Hepatocyte (in vitro differentiated cells): Measurements from ENCODE around the gene DTNA. TPM values are rescaled to one million over a fixed set of nuclear protein-coding genes. Genes with fewer than 3 reads are reported as not detected.
A peak's percentile ranks its signal among the peaks of the same experiment; 100 is the strongest.

ENCODE experiments used
- DNase-seq: peaks from one replicate; pipeline ENCODE4 v3.0.0-alpha.2; 2016; ENCODE audit warnings: low spot score
- H2AFZ ChIP-seq: fragments of 200-600 bp; sonication (generic); 2 replicates; pipeline ENCODE4 v1.6.0; 2016; ENCODE audit warnings: antibody characterized with exemption, mild to moderate bottlenecking
- H3K27ac ChIP-seq: fragments of 200-600 bp; sonication (generic); 2 replicates; pipeline ENCODE4 v1.5.1; 2016; ENCODE audit warnings: mild to moderate bottlenecking
- H3K27me3 ChIP-seq: fragments of 200-600 bp; sonication (generic); 2 replicates; pipeline ENCODE4 v1.6.1; 2016
- H3K36me3 ChIP-seq: fragments of 200-600 bp; sonication (generic); replicated peaks from 2 replicates; pipeline ENCODE4 v1.5.1; 2016; ENCODE audit warnings: low read depth; ENCODE audit not compliant: insufficient read depth
- H3K4me1 ChIP-seq: fragments of 200-600 bp; sonication (generic); 2 replicates; pipeline ENCODE4 v1.5.1; 2016; ENCODE audit warnings: mild to moderate bottlenecking, moderate library complexity; ENCODE audit not compliant: insufficient read depth
- H3K4me2 ChIP-seq: fragments of 200-600 bp; sonication (generic); 2 replicates; pipeline ENCODE4 v1.6.0; 2016
- H3K4me3 ChIP-seq: fragments of 200-600 bp; sonication (generic); 2 replicates; pipeline ENCODE4 v1.5.1; 2016; ENCODE audit warnings: mild to moderate bottlenecking
- H3K79me2 ChIP-seq: fragments of 200-600 bp; sonication (generic); 2 replicates; pipeline ENCODE4 v1.6.0; 2017; ENCODE audit warnings: mild to moderate bottlenecking
- H3K9me2 ChIP-seq: fragments of 200-600 bp; sonication (generic); replicated peaks from 2 replicates; pipeline ENCODE4 v1.6.0; 2017; ENCODE audit warnings: mild to moderate bottlenecking; ENCODE audit not compliant: insufficient read depth
- H3K9me3 ChIP-seq: fragments of 200-600 bp; sonication (generic); 2 replicates; pipeline ENCODE4 v1.5.1; 2016; ENCODE audit warnings: low read depth, mild to moderate bottlenecking
- H4K20me1 ChIP-seq: fragments of 200-600 bp; sonication (generic); 2 replicates; pipeline ENCODE4 v1.6.0; 2016; ENCODE audit warnings: mild to moderate bottlenecking; ENCODE audit not compliant: insufficient read depth, poor library complexity, severe bottlenecking
- EZH2 ChIP-seq: fragments of 200-600 bp; sonication (generic); IDR thresholded peaks from 2 replicates; pipeline ENCODE4 v1.6.1; 2016; ENCODE audit warnings: antibody characterized with exemption, mild to moderate bottlenecking, borderline replicate concordance
- EZH2phosphoT487 ChIP-seq: fragments of 200-600 bp; sonication (generic); IDR thresholded peaks from one replicate; pipeline ENCODE4 v1.6.1; 2018; ENCODE audit warnings: antibody characterized with exemption, mild to moderate bottlenecking, low read depth, moderate library complexity; ENCODE audit not compliant: unreplicated experiment, severe bottlenecking
- WGBS: methylation state at CpG from one replicate; pipeline ENCODE4 v1.1.6; 2016; ENCODE audit warnings: low lambda C conversion rate; ENCODE audit errors: missing lambda C conversion rate; 5-methylcytosine and 5-hydroxymethylcytosine counted together
- polyA plus RNA-seq: library from polyadenylated mRNA; unstranded; fragments of >200 nt; fragmentation: Nextera tagmentation; extraction: Ambion mirVana; gene quantifications from 2 replicates; pipeline ENCODE4 v1.2.1, GENCODE V29; 2016
- total RNA-seq: library from RNA; depleted of rRNA; stranded (reverse); fragments of >200 nt; gene quantifications from 2 replicates; pipeline ENCODE4 v1.2.3, GENCODE V29; 2014
- TF ChIP-seq, protein P1 (sequence below): fragments of 200-600 bp; sonication (generic); IDR thresholded peaks from 2 replicates; pipeline ENCODE4 v1.5.1; 2016; ENCODE audit warnings: antibody characterized with exemption, mild to moderate bottlenecking; ENCODE audit not compliant: poor library complexity

Gene DTNA
- total and polyA plus RNA-seq, 2 experiments from 2014 or later, result 18.3 to 34.0 TPM

DNA sequence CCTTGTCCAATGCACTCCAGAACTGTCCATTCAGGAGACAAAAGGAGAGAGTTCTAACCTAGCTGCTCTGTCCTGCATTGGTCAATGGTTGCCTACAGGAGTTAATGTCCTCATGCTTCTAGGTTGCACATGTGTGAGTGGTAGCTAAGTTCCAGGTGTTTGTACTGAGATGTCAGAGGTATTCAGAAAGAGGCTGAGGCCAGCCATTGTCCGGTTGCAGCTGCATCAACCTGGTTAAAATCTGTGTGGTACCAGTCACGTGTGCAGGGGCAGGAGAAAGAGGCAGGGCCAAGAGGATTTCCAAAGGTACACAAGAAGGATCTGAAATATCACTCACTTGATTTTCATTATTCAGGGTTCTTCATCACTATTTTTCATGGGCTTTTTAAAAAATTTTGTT lies 70.8 kb downstream of the DTNA start:
- Histone ChIP-seq H3K36me3 (no peaks in the 10 kb centered on the region), H3K9me2 (no peaks in the 10 kb centered on the region), H3K9me3 (no peaks in the 10 kb centered on the region), H3K4me2 (no peak overlapping the region), H3K27me3 (no peaks in the 10 kb centered on the region), H4K20me1 (no peaks in the 10 kb centered on the region), H3K27ac (no peak overlapping the region), H3K79me2 (no peaks in the 10 kb centered on the region), H3K4me1 (no peaks in the 10 kb centered on the region), H3K4me3 (no peak overlapping the region), H2AFZ (no peak overlapping the region)
- DNase-seq, result no peak
- WGBS, result 83% methylated on average over 2 of the region's 2 CpGs
- TF ChIP-seq EZH2phosphoT487, result no peak
- no peak for TF ChIP-seq EZH2
- TF ChIP-seq, protein P1, sequence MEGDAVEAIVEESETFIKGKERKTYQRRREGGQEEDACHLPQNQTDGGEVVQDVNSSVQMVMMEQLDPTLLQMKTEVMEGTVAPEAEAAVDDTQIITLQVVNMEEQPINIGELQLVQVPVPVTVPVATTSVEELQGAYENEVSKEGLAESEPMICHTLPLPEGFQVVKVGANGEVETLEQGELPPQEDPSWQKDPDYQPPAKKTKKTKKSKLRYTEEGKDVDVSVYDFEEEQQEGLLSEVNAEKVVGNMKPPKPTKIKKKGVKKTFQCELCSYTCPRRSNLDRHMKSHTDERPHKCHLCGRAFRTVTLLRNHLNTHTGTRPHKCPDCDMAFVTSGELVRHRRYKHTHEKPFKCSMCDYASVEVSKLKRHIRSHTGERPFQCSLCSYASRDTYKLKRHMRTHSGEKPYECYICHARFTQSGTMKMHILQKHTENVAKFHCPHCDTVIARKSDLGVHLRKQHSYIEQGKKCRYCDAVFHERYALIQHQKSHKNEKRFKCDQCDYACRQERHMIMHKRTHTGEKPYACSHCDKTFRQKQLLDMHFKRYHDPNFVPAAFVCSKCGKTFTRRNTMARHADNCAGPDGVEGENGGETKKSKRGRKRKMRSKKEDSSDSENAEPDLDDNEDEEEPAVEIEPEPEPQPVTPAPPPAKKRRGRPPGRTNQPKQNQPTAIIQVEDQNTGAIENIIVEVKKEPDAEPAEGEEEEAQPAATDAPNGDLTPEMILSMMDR, result no peak

DNA sequence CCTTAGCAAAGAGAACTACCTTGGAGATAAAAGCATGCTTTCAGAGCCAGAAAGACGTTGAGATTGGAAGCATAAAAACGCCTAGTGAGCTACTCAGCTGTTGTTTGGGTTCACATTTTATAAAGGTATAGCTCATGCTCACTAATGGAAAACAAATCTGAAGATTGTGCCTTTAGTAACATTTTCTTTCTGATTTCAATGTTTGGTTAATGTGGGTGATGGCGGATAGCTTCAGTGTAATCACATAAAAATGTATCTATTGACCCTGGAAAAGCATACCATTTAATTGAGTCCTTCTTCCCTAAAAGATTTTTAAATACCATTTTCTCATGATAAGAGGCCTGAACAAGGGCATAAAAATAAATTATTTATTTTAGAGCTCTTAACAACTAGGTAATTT lies 73.4 kb downstream of the DTNA start:
- Histone ChIP-seq H3K27ac (no peak overlapping the region), H3K9me2 (no peaks in the 10 kb centered on the region), H3K36me3 (no peaks in the 10 kb centered on the region), H3K27me3 (no peaks in the 10 kb centered on the region), H3K4me3 (no peak overlapping the region), H2AFZ (no peak overlapping the region), H3K4me2 (no peak overlapping the region), H3K79me2 (no peaks in the 10 kb centered on the region), H4K20me1 (no peaks in the 10 kb centered on the region), H3K4me1 (no peaks in the 10 kb centered on the region), H3K9me3 (no peaks in the 10 kb centered on the region)
- WGBS, result 64% methylated on average over 3 of the region's 3 CpGs
- TF ChIP-seq, protein P1, result no peak
- TF ChIP-seq EZH2phosphoT487 (no peak), EZH2 (no peak)
- no peak for DNase-seq

DNA sequence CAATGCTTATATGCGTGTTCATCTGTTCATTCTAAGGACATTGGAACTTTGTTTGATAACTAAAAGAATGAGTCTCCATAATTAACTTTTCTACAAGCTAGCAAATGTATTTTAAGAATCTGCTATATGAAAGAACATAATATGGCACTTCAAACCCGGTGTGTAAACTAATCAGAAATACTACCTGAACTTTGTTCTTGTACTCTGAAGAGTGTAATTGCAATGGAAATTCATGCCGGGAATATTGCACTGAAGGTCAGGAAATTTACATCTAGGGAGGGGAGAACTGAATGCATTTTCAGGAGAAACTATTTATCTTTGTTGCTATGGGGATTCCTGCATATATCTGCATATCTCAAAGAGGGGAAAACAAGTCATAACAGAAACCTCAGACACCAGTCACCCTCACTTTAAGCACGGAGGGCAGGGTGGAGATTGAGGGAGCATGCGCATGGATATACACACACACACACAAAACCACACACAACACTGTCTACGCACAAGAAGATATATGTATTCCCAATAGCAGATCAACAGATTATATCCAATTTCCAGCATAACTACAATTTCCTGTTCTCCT lies 76.2 kb downstream of the DTNA start:
- Histone ChIP-seq H3K4me2 (no peak overlapping the region), H4K20me1 (no peaks in the 10 kb centered on the region), H3K79me2 (no peaks in the 10 kb centered on the region), H3K27ac (peak overlapping the region; percentile 33), H3K4me3 (no peak overlapping the region), H3K36me3 (no peaks in the 10 kb centered on the region), H3K9me3 (no peaks in the 10 kb centered on the region), H3K9me2 (no peaks in the 10 kb centered on the region), H2AFZ (no peak overlapping the region), H3K27me3 (no peaks in the 10 kb centered on the region), H3K4me1 (no peaks in the 10 kb centered on the region)
- whole genome bisulfite sequencing, result 72% methylated on average over 6 of the region's 6 CpGs
- no peak for DNase-seq
- TF ChIP-seq, protein P1, result no peak
- TF ChIP-seq EZH2, result no peak
- no peak for TF ChIP-seq EZH2phosphoT487

DNA sequence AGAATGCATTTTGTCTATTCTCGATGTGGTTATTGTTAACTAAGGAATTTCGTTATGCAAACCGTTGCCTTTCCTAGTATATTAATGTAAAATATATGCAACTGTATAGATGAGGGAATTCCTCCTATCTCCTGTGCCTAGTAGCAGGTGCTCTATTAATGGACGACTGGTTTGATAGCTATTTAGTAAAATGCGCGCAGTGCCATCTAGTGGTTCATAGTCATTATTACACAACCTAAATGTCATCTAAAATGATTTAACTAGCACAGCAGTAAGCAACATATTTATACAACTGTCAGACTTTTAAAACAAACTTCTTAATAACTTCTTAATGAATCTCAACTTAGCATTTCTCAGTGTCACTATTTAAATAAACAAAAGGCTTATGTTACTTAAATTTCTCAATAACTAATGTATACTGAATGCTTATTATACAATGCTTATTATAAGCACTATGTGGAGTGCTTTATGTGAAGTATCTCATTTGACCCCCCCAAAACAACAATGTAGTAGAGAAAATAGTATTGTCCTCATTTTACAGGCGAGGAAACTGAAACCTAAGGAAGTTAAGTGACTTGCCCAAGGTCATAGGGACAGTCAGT lies 77.9 kb downstream of the DTNA start:
- Histone ChIP-seq H2AFZ (no peak overlapping the region), H4K20me1 (no peaks in the 10 kb centered on the region), H3K4me3 (no peak overlapping the region), H3K9me3 (peaks cover 3% of the 10 kb centered on the region), H3K36me3 (no peaks in the 10 kb centered on the region), H3K9me2 (no peaks in the 10 kb centered on the region), H3K79me2 (no peaks in the 10 kb centered on the region), H3K27me3 (no peaks in the 10 kb centered on the region), H3K4me2 (no peak overlapping the region), H3K4me1 (no peaks in the 10 kb centered on the region), H3K27ac (no peak overlapping the region)
- peak; percentile 80 for DNase-seq
- TF ChIP-seq EZH2phosphoT487, result no peak
- TF ChIP-seq, protein P1, result peak; percentile 75
- whole genome bisulfite sequencing, result 12% methylated on average over 7 of the region's 7 CpGs
